ENCODE results near the gene C10orf67.
"Not testable (repeated sequence)": the region's sequence is repeated elsewhere in the genome, so short reads cannot be mapped to it uniquely, and the experiment has no call there.

Gene C10orf67

DNA sequence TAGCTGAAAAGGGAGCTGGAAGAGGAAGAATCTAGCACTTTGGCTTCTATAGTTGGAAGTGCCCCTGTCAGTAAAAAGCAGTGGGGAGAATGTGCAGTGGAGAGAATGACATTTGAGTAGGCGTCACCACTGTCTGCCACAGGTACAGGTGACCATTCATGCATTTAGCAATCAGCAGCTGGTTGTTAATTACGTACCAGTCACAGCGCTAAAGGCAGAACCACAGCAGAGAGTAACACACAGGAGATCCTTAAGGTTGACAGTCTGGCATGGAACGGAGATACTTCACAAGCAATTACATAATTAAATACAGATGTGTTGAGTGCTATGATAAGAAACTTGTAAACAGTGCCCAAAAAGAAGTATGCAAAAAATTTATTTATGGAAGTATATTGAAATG lies 24.8 kb downstream of the C10orf67 start:
- no peak for TF ChIP-seq Cebpa-rat (IDR thresholded peaks at IDR 0.05)
- Histone ChIP-seq H3K27ac (no peak overlapping the region), H3K36me3 (peaks cover 0 to 10% (median 0%) of the 10 kb centered on the region in 11 experiments; a peak in 6 of 22 replicates), H3K9me3 (replicated peaks in 1 of 11) (peaks cover 18 to 35% (median 19%) of the 10 kb centered on the region in 11 experiments), H3K4me2 (no peak overlapping the region), H3K9ac (no peak overlapping the region), H4K20me1 (no peaks in the 10 kb centered on the region), H3K27me3 (no peaks in the 10 kb centered on the region), H3K4me1 (peaks cover 0 to 27% (median 0%) of the 10 kb centered on the region in 10 experiments; a peak in 4 of 20 replicates), H3K4me3 (no peak overlapping the region)

DNA sequence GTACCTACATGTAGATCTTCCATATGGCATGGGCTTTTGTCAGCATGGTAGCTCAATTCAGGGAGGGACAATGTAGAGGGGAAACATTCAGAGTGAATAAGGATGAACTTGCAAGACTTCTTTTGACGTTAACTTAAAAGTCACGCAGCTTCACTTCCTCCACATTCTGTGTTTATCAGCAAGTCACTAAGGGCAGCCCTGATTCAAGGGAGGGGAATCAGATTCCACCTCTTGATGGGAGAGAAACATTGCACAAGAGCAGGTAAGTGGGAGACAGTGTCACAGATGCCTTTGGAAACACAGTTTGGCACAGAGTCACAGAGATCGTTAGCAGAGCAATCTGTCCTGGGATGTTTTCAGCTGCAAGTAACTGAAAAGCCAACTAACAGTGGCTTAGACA lies 26.2 kb downstream of the C10orf67 start:
- Histone ChIP-seq H3K4me1 (peaks cover 0 to 30% (median 0%) of the 10 kb centered on the region in 10 experiments; a peak in 4 of 20 replicates), H3K9me3 (replicated peaks in 1 of 11) (peaks cover 18 to 35% (median 19%) of the 10 kb centered on the region in 11 experiments), H3K27me3 (no peaks in the 10 kb centered on the region), H4K20me1 (no peaks in the 10 kb centered on the region), H3K4me2 (peak overlapping the region in 2 of 11 experiments; percentile 23 to 47; a peak in 3 of 22 replicates), H3K27ac (peak overlapping the region in 1 of 11 experiments; percentile 10; a peak in 1 of 22 replicates), H3K36me3 (peaks cover 0 to 10% (median 0%) of the 10 kb centered on the region in 11 experiments; a peak in 6 of 22 replicates), H3K9ac (no peak overlapping the region), H3K4me3 (no peak overlapping the region)
- TF ChIP-seq Cebpa-rat (IDR thresholded peaks at IDR 0.05), result no peak

DNA sequence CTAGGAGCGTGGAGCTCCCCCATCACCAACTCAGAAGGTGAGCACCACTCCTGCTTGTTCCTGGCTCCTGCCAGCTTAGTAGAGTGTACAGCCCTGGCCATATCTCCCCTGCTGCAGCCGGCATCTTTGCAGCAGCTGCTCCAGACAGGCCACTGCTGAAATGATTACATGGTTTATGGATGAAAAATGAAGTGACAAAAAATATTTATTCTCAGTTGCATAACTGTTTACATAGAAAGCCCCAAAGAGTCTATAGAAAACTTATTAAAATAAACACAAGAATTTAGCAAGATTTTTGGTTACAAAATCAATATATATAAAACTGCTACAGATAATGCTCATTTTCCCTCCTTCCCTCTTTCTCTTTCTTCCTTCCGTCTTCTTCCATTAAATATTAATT lies 27.2 kb downstream of the C10orf67 start:
- H3K4me1 ChIP-seq, result peaks cover 0 to 30% (median 0%) of the 10 kb centered on the region in 10 experiments; a peak in 4 of 20 replicates
- H3K36me3 ChIP-seq, result peaks cover 0 to 10% (median 0%) of the 10 kb centered on the region in 11 experiments; a peak in 6 of 22 replicates
- H3K9ac ChIP-seq, result no peak overlapping the region

DNA sequence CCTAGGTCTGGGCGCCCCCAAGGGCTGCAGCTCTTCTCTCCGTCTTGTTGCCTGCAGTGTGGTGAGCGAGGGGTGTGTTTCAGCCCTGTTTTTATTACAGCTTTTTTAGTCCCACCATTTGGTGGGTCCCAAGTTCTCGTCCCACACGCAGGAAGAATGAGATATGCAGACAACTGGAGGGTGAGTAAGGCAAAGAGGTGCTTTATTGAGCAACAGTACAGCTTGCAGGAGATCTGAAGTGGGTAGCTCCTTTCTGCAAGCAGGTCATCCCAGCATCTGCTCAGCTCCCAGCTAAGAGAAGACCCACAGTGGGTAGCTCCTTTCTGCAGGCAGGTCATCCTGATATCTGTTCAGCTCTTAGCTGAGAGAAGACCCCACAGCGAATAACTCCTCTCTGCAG lies 28.2 kb downstream of the C10orf67 start:
- peaks cover 18 to 23% (median 19%) of the 10 kb centered on the region in 11 experiments for H3K9me3 ChIP-seq (replicated peaks in 1 of 11)
- H3K4me2 ChIP-seq, result no peak overlapping the region
- H4K20me1 ChIP-seq, result no peaks in the 10 kb centered on the region

More for the DNA sequence above, 27.2 kb downstream of the C10orf67 start:
- Histone ChIP-seq H4K20me1 (no peaks in the 10 kb centered on the region), H3K4me3 (no peak overlapping the region), H3K27ac (no peak overlapping the region), H3K9me3 (replicated peaks in 1 of 11) (peaks cover 18 to 31% (median 19%) of the 10 kb centered on the region in 11 experiments), H3K4me2 (no peak overlapping the region), H3K27me3 (no peaks in the 10 kb centered on the region)
- no peak for TF ChIP-seq Cebpa-rat (IDR thresholded peaks at IDR 0.05)

GRCh38 chr10:23315966-23316365 lies 28.6 kb downstream of the C10orf67 start:
- Histone ChIP-seq H3K4me2 (no peak overlapping the region), H3K4me3 (no peak overlapping the region), H3K4me1 (peaks cover 0 to 30% (median 0%) of the 10 kb centered on the region in 10 experiments; a peak in 4 of 20 replicates), H3K36me3 (peaks cover 0 to 10% (median 0%) of the 10 kb centered on the region in 11 experiments; a peak in 6 of 22 replicates), H3K27me3 (no peaks in the 10 kb centered on the region), H3K9ac (no peak overlapping the region), H3K27ac (no peak overlapping the region; a peak in 1 of 22 replicates), H4K20me1 (no peaks in the 10 kb centered on the region), H3K9me3 (replicated peaks in 1 of 11) (peaks cover 18 to 23% (median 19%) of the 10 kb centered on the region in 11 experiments)
- TF ChIP-seq Cebpa-rat (IDR thresholded peaks at IDR 0.05), result no peak

More for the DNA sequence above, 28.2 kb downstream of the C10orf67 start:
- no peak for TF ChIP-seq Cebpa-rat (IDR thresholded peaks at IDR 0.05)
- peaks cover 0 to 30% (median 0%) of the 10 kb centered on the region in 10 experiments; a peak in 4 of 20 replicates for H3K4me1 ChIP-seq
- H3K4me3 ChIP-seq, result peak overlapping the region in 1 of 10 experiments; percentile 18; a peak in 1 of 20 replicates
- no peaks in the 10 kb centered on the region for H3K27me3 ChIP-seq
- no peak overlapping the region for H3K27ac ChIP-seq
- H3K9ac ChIP-seq, result no peak overlapping the region
- H3K36me3 ChIP-seq, result peaks cover 0 to 10% (median 0%) of the 10 kb centered on the region in 11 experiments; a peak in 6 of 22 replicates

DNA sequence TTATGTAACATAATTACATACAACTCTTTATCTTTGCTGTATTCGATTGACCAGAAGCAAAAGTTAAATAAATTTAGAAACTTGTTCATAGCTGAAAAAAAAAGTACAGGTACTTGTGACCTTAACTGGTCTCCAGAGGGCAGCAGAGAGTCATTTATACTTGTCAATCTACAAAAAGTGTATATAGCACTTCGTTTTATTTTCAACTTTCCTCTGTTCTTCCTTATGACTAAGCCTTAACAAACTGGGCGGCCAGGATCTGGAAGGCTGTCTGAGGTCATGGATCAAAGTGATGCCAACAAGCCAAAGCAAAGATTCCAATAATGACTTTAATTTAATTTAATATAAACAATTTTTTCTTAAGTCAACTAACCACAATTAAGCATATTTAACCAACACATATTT lies 29.8 kb downstream of the C10orf67 start:
- peak overlapping the region in 1 of 11 experiments; percentile 34; a peak in 2 of 22 replicates for H3K27ac ChIP-seq
- peak overlapping the region in 1 of 11 experiments; percentile 26; a peak in 2 of 22 replicates for H3K4me2 ChIP-seq
- no peaks in the 10 kb centered on the region for H4K20me1 ChIP-seq
- H3K9ac ChIP-seq, result no peak overlapping the region
- H3K4me1 ChIP-seq, result peaks cover 0 to 27% (median 0%) of the 10 kb centered on the region in 10 experiments; a peak in 4 of 20 replicates
- H3K27me3 ChIP-seq, result no peaks in the 10 kb centered on the region
- no peak for TF ChIP-seq Cebpa-rat (IDR thresholded peaks at IDR 0.05)
- no peak overlapping the region for H3K4me3 ChIP-seq
- H3K36me3 ChIP-seq, result peaks cover 0 to 10% (median 0%) of the 10 kb centered on the region in 11 experiments; a peak in 6 of 22 replicates
- peaks cover 18 to 23% (median 19%) of the 10 kb centered on the region in 11 experiments for H3K9me3 ChIP-seq (replicated peaks in 1 of 11)

DNA sequence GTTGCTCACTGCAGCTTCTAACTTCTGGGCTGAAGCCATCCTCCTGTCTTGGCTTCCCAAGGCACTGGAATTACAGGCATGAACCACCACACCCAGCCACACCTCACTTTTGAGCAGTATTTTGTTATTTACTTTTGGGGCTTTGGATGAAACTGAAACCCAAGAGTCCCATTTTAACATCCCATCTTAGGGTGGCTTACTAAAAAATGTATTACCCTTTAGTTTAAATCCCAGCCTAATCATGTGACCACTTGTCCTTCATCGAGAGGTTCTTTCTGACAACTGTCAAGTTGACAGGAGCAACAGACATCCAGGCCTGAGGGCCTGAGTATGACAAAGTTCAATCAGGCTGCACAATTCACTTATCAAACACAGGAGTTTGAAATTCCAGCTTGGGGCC lies 33.6 kb downstream of the C10orf67 start:
- H3K9me3 ChIP-seq (replicated peaks in 1 of 11), result peaks cover 3 to 6% (median 4%) of the 10 kb centered on the region in 11 experiments
- no peak overlapping the region for H3K4me2 ChIP-seq
- TF ChIP-seq Cebpa-rat (IDR thresholded peaks at IDR 0.05), result no peak
- no peak overlapping the region for H3K27ac ChIP-seq
- H4K20me1 ChIP-seq, result no peaks in the 10 kb centered on the region
- H3K4me3 ChIP-seq, result no peak overlapping the region
- peaks cover 0 to 14% (median 0%) of the 10 kb centered on the region in 10 experiments; a peak in 4 of 20 replicates for H3K4me1 ChIP-seq
- H3K9ac ChIP-seq, result no peak overlapping the region
- H3K27me3 ChIP-seq, result no peaks in the 10 kb centered on the region
- H3K36me3 ChIP-seq, result peaks cover 0 to under 1% (median 0%) of the 10 kb centered on the region in 11 experiments; a peak in 1 of 22 replicates

GRCh38 chr10:23310404-23310803 lies 34.2 kb downstream of the C10orf67 start:
- H3K36me3 ChIP-seq, result no peaks in the 10 kb centered on the region

GRCh38 chr10:23299961-23300360 lies 44.6 kb downstream of the C10orf67 start:
- not testable (repeated sequence) for H3K27me3 ChIP-seq; H3K4me2 ChIP-seq; H3K9me3 ChIP-seq (replicated peaks in 1 of 11); H4K20me1 ChIP-seq; H3K36me3 ChIP-seq; H3K9ac ChIP-seq; H3K4me1 ChIP-seq; H3K27ac ChIP-seq; H3K4me3 ChIP-seq

More at GRCh38 chr10:23310404-23310803, 34.2 kb downstream of the C10orf67 start:
- H3K4me3 ChIP-seq, result no peak overlapping the region
- peaks cover 0 to 12% (median 0%) of the 10 kb centered on the region in 10 experiments; a peak in 4 of 20 replicates for H3K4me1 ChIP-seq
- H3K27me3 ChIP-seq, result no peaks in the 10 kb centered on the region
- H4K20me1 ChIP-seq, result no peaks in the 10 kb centered on the region
- peak overlapping the region in 1 of 11 experiments; percentile 13; a peak in 1 of 22 replicates for H3K4me2 ChIP-seq
- no peak overlapping the region for H3K9ac ChIP-seq
- no peak for TF ChIP-seq Cebpa-rat (IDR thresholded peaks at IDR 0.05)
- H3K9me3 ChIP-seq (replicated peaks in 1 of 11), result no peaks in the 10 kb centered on the region
- no peak overlapping the region for H3K27ac ChIP-seq
